ENCODE measurements around the gene XK.

Gene XK

GRCh38 chrX:37684426-37684825 lies 1.2 kb upstream of the XK start:
- DNase-seq = no peak

GRCh38 chrX:37684973-37685372 lies 618 bp upstream of the XK start:
- DNase-seq = no peak

GRCh38 chrX:37686369-37686995 lies 891 bp downstream of the XK start:
- no peak for DNase-seq

- no peak for DNase-seq
Observed at GRCh38 chrX:37686996-37687395, 1.4 kb downstream of the XK start.

- no peak for DNase-seq
Observed at GRCh38 chrX:37690119-37690518, 4.5 kb downstream of the XK start.

GRCh38 chrX:37692918-37693317 lies 7.3 kb downstream of the XK start:
- no peak for DNase-seq

GRCh38 chrX:37697169-37697760 lies 11.7 kb downstream of the XK start:
- no peak for DNase-seq

- no peak for DNase-seq
Observed at GRCh38 chrX:37701588-37701987, 16.0 kb downstream of the XK start.

GRCh38 chrX:37711991-37712390 lies 26.4 kb downstream of the XK start:
- no peak for DNase-seq

- no peak for DNase-seq
Observed at GRCh38 chrX:37712458-37712857, 26.9 kb downstream of the XK start.

- no peak for DNase-seq
Observed at GRCh38 chrX:37714479-37714878, 28.9 kb downstream of the XK start.

- no peak for DNase-seq
Observed at GRCh38 chrX:37716602-37717001, 31.0 kb downstream of the XK start.

- DNase-seq = no peak
Observed at GRCh38 chrX:37717708-37718107, 32.1 kb downstream of the XK start.

- DNase-seq = no peak
Observed at GRCh38 chrX:37722595-37722994, 37.0 kb downstream of the XK start.

GRCh38 chrX:37726346-37726745 lies 40.8 kb downstream of the XK start:
- no peak for DNase-seq

GRCh38 chrX:37745354-37745753 lies 59.8 kb downstream of the XK start:
- DNase-seq = peak; percentile 75

GRCh38 chrX:37745835-37746217 lies 60.2 kb downstream of the XK start:
- no peak for DNase-seq

- peak; percentile 58 for DNase-seq
Observed at GRCh38 chrX:37746218-37746941, 60.8 kb downstream of the XK start.

- no peak for DNase-seq
Observed at GRCh38 chrX:37746951-37747350, 61.4 kb downstream of the XK start.

- no peak for DNase-seq
Observed at GRCh38 chrX:37752281-37752680, 66.7 kb downstream of the XK start.

GRCh38 chrX:37752936-37753335 lies 67.3 kb downstream of the XK start:
- no peak for DNase-seq

GRCh38 chrX:37753384-37753783 lies 67.8 kb downstream of the XK start:
- DNase-seq = no peak

GRCh38 chrX:37754516-37754915 lies 68.9 kb downstream of the XK start:
- no peak for DNase-seq

GRCh38 chrX:37755025-37755424 lies 69.4 kb downstream of the XK start:
- no peak for DNase-seq

GRCh38 chrX:37757082-37757481 lies 71.5 kb downstream of the XK start:
- DNase-seq = no peak

Data from activated CD8-positive, alpha-beta memory T cell treated with anti-CD3 and anti-CD28 coated beads, Interleukin-2, amount 50 U/mL, for 48 hours (primary cell).